GM21737 (cell line): ENCODE results near the gene PLTP.
"Not testable (repeated sequence)": the region's sequence is repeated elsewhere in the genome, so short reads cannot be mapped to it uniquely, and the experiment has no call there.

ENCODE experiments used
- ATAC-seq: cut with Tn5 transposase; IDR thresholded peaks from one replicate; pipeline ENCODE4 v1.9.1; 2021; ENCODE audit warnings: mild to moderate bottlenecking, moderate library complexity; ENCODE audit not compliant: unreplicated experiment

Gene PLTP

GRCh38 chr20:45901332-45901731 lies 10.6 kb downstream of the PLTP start:
- ATAC-seq, result not testable (repeated sequence)

- ATAC-seq, result no peak
These were observed 12.7 kb downstream of the PLTP start for GRCh38 chr20:45899046-45899835.

GRCh38 chr20:45898285-45898684 lies 13.7 kb downstream of the PLTP start:
- ATAC-seq, result no peak

- no peak for ATAC-seq
These were observed 14.3 kb downstream of the PLTP start for GRCh38 chr20:45897692-45898091.

- no peak for ATAC-seq
These were observed 14.7 kb downstream of the PLTP start for GRCh38 chr20:45897289-45897688.

GRCh38 chr20:45896641-45897161 lies 15.3 kb downstream of the PLTP start:
- no peak for ATAC-seq

- no peak for ATAC-seq
These were observed 17.2 kb downstream of the PLTP start for GRCh38 chr20:45894797-45895196.

GRCh38 chr20:45893831-45894230 lies 18.1 kb downstream of the PLTP start:
- no peak for ATAC-seq

- no peak for ATAC-seq
These were observed 19.0 kb downstream of the PLTP start for GRCh38 chr20:45892828-45893500.

- ATAC-seq, result no peak
These were observed 19.7 kb downstream of the PLTP start for GRCh38 chr20:45892049-45892825.

- ATAC-seq, result peak; percentile 62
These were observed 20.7 kb downstream of the PLTP start, which contains the start of the genes CTSA and NEURL2 for GRCh38 chr20:45890985-45891983. Gene CTSA (plus strand): TSS chr20:45891335. CDS start chr20:45891569, 234 bp downstream. Gene NEURL2 (minus strand): TSS chr20:45891208. CDS start chr20:45890991, 217 bp downstream.

GRCh38 chr20:45890077-45890984 lies 21.6 kb downstream of the PLTP start:
- ATAC-seq, result no peak

GRCh38 chr20:45888681-45889080 lies 23.3 kb downstream of the PLTP start:
- no peak for ATAC-seq

- ATAC-seq, result no peak
These were observed 24.6 kb downstream of the PLTP start, which contains the start of gene SPATA25 for GRCh38 chr20:45887346-45887715. Gene SPATA25 (minus strand): TSS chr20:45887622. CDS start chr20:45887590, 32 bp downstream.

GRCh38 chr20:45886590-45887345 lies 25.2 kb downstream of the PLTP start:
- no peak for ATAC-seq

GRCh38 chr20:45883100-45883469 lies 28.9 kb downstream of the PLTP start:
- ATAC-seq, result no peak

GRCh38 chr20:45882469-45883099 lies 29.4 kb downstream of the PLTP start:
- ATAC-seq, result no peak
